Stomach (tissue), 4 donors: ENCODE measurements around the gene CCDC12.

Experiments used
- POLR2A ChIP-seq, 4 donors: fragments of 450-650 bp; IDR thresholded peaks; one replicate each; pipeline ENCODE4 v1.6.1; 2016; ENCODE audit warnings: antibody characterized with exemption in 4 of 4, control low read depth in 2 of 4, mild to moderate bottlenecking in 1 of 4, moderate library complexity in 1 of 4
- POLR2AphosphoS5 ChIP-seq, 3 donors: sonication (generic); formaldehyde crosslinking; IDR thresholded peaks; one replicate each; pipeline ENCODE4 v1.6.1; 2016; ENCODE audit warnings: antibody characterized with exemption in 3 of 3
- TF ChIP-seq, protein P1 (sequence below), 7 experiments: fragments of 450-650 bp in 4 of 7; fragments of 200-600 bp in 3 of 7; sonication (generic) in 3 of 7; IDR thresholded peaks; one replicate each; pipeline ENCODE4 v1.5.1; 2016 to 2019; ENCODE audit warnings: antibody characterized with exemption in 7 of 7, control low read depth in 2 of 7, mild to moderate bottlenecking in 1 of 7

DNA sequence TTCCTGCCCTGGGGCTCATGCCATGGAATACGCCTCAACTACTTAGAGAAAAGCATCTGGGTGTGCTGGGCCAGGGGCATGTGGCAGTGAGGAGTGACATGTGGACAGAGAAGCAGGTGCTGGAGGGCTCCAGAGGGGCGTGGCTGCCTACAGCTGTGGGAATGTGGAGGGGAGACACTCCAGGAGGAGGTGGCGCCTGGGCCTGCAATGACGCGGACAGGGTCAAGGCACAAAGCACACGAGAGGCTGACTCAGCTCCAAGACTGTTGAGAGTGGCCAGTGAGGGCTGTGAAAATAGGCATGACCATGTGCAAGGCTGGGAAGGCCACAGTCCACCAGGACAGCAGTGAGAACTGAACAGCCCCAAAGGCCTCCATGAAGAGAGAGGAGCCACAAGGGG is 50.5 kb downstream of the CCDC12 start:
- TF ChIP-seq, protein P1, sequence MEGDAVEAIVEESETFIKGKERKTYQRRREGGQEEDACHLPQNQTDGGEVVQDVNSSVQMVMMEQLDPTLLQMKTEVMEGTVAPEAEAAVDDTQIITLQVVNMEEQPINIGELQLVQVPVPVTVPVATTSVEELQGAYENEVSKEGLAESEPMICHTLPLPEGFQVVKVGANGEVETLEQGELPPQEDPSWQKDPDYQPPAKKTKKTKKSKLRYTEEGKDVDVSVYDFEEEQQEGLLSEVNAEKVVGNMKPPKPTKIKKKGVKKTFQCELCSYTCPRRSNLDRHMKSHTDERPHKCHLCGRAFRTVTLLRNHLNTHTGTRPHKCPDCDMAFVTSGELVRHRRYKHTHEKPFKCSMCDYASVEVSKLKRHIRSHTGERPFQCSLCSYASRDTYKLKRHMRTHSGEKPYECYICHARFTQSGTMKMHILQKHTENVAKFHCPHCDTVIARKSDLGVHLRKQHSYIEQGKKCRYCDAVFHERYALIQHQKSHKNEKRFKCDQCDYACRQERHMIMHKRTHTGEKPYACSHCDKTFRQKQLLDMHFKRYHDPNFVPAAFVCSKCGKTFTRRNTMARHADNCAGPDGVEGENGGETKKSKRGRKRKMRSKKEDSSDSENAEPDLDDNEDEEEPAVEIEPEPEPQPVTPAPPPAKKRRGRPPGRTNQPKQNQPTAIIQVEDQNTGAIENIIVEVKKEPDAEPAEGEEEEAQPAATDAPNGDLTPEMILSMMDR (IDR thresholded peaks at IDR 0.05): no peak
- TF ChIP-seq POLR2AphosphoS5 (IDR thresholded peaks at IDR 0.05) (no peak), POLR2A (IDR thresholded peaks at IDR 0.05) (no peak)
